GM21825 (cell line): ENCODE data around the gene CCDC57.

Experiments
- ATAC-seq: cut with Tn5 transposase; IDR thresholded peaks from one replicate; pipeline ENCODE4 v1.9.1; 2021; ENCODE audit warnings: mild to moderate bottlenecking, moderate library complexity; ENCODE audit not compliant: unreplicated experiment

CCDC57 gene

DNA sequence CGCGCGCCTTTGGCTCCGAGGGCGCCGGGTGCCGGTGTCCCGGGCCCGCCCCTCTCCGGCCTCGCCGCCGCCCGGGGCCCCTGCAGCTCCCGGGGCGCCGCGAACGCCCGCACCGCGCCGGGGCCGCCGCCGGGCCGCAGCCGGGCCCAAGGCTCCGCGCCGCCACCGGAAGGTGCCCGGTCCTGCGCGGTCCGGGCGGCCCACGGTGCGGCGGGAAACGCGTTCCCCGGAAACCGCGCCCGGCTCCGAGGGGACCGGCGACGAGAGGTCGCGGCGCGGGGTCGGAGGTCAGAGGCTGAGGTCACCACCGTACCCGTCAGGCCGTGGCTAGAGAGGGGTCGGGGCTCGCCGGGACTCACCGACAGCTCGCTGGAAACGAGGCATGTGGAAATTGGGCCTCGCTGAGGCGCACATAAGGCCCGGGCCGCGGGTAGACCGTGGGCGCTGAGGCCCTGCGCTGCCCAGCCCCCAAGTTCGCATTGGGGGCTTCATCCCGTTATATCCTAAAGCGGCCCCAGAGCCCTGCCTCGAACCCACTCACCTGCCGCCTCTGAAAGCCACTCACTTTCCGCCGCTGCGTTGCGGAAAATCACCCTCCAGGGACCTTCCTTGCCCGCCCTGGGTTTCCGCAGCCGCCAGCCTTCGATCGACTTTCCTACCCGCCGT, 146.9 kb downstream of the CCDC57 start, which contains the start of gene DUS1L:
TSS of gene DUS1L (minus strand) at position 167 of the 666 bp plus-strand sequence. CDS start 745 bp downstream, outside the sequence.
- no peak for ATAC-seq

DNA sequence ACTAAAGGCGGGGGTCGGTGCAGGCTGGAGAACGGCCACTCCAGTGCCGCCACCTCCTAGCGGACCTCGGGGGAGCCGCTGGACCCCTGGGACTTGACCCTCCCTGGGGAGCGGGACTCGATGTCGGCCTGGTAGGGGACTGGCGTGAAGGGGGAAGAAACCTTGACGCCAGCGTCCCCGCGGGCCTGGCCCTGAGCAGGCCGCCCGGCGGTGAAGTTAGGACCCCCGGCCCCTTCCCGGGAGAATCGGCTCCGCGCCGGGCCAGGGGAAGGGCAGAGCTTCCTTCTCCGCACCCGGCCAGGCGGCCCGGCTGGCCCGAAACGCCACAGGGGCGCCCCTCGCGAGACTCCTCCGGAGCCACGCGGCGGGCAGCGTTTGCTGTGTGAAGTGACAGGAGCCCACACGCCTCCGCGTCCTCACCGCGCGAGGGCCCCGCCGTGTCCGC, 147.4 kb downstream of the CCDC57 start:
- ATAC-seq = no peak

GRCh38 chr17:82064433-82065192, 148.0 kb downstream of the CCDC57 start:
- no peak for ATAC-seq

DNA sequence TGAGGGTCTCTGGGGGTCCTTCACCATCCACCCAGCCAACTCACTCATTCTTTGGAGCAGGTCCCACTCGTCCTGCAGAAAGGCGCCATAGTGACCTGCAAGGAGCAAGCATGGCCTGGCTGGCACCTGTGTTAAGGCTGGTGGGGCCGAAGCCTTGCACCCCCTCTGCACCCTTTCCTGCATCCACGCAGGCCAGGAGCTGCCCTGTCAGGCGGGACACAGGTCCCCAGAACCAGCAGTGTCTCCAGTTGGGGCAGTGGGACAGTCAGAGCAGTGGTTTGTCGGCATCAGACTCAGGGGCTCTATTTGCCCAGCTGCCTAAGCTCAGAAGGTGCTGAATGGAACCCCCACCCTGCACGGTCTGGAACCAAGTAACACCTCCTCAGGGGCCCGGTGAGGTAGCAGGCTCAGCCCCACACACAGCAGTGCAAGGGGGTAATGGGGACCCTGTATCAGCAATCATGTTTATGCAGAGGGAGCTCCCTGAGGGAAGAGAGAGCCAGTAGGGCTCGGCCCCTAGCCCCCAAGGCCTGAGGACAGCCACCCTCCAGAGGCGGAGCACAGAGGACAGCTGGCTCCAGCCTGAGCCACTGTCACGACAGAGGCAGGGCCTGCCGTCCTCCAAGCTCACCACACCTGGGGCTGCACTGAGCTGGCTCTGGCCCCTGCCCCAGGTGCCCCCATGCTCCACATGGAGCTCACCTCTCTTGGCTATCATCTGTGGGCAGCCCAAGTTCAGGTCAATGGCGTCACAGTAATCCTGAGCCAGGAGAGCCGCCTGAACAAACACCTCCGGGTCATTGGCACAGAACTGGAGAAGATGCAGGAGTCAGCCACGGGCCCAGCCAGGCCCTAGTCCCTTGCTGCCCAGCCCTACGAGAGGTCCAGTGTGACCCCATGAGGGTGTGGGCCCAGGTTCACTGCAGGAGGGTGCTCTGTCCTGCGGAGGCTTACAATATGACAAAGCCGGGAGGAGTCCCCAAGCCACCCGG, 148.9 kb downstream of the CCDC57 start:
- ATAC-seq = no peak

- ATAC-seq = no peak
Observed at GRCh38 chr17:82062984-82063368, 149.7 kb downstream of the CCDC57 start.

- no peak for ATAC-seq
Observed at GRCh38 chr17:82062076-82062983, 150.3 kb downstream of the CCDC57 start.

GRCh38 chr17:82061047-82061925, 151.4 kb downstream of the CCDC57 start:
- ATAC-seq = no peak

DNA sequence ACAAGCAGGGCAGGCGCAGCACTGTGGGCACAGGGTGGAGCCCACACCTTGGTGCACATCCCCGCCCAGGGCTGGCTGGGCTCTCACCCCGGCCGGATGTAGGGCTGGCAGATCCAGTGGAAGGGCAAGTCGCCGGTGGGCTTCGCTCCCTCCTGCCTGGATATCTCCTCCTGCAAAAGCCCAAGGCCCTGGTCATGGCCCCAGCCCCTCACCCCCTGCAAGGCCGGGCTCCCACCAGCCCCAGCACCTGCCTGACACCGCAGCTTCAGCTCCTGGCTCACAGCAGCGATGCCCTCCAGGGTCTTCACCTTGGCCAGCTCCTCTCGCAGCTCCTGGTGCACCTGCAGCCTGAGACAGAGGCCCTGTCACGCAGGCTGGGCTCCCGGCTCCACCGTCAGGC, 152.0 kb downstream of the CCDC57 start:
- ATAC-seq = no peak

DNA sequence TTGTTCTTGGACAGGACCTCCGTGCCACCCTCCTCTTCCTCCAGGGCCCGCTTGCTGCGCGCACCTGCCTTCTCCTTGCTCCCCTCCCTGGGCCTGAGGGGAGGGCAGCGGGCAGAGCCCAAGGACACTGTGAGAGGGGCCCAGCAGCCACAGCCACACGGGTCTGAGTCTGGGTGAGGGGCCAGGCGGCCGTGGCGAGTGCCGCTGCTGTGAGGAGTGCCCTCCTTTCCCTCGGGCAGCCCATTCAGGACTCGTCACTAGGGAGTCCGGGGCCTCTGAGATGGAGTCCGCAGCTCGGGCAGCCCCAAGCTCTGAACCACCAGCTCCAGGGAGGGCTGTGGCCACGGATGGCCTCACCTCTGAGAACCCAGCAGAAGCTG, 152.7 kb downstream of the CCDC57 start:
- ATAC-seq = no peak

DNA sequence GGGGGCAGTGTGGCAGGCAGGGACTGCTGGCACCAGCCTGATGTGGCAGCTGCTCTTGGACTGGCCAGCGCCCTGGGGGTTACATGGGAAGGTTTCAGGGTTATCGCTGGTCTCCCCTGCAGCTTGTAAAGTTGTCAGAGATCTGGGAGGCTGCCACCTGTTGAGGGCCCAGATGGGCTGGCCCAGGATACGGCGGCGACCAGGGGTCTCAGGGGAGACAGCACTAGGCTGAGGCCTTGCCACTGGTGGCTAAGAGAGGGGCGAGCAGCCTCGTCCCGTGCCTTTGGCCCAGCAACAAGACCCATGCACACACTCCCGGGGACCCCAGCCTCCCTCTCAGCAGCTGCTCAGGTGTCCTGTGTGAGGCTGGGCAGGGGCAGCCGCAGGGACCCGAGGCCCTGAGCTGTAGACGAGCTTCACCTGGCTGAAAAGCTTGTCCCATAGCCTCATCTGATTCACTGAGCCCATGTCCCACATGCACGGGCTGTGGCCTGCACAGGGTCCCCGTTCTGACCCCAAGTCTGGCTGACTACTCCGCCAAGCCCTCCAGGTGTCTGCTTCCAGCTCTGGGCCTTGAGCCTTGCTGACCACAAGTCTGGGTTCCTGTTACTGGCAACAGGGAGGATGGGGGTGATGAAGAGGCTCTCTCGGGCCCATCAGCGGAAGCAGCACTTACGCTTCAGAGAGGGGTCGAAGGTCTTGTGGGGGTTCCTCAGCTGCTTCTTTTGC, 153.2 kb downstream of the CCDC57 start:
- no peak for ATAC-seq

- no peak for ATAC-seq
Observed at GRCh38 chr17:82058855-82059249, 153.8 kb downstream of the CCDC57 start.

GRCh38 chr17:82058230-82058854, 154.3 kb downstream of the CCDC57 start:
- no peak for ATAC-seq

DNA sequence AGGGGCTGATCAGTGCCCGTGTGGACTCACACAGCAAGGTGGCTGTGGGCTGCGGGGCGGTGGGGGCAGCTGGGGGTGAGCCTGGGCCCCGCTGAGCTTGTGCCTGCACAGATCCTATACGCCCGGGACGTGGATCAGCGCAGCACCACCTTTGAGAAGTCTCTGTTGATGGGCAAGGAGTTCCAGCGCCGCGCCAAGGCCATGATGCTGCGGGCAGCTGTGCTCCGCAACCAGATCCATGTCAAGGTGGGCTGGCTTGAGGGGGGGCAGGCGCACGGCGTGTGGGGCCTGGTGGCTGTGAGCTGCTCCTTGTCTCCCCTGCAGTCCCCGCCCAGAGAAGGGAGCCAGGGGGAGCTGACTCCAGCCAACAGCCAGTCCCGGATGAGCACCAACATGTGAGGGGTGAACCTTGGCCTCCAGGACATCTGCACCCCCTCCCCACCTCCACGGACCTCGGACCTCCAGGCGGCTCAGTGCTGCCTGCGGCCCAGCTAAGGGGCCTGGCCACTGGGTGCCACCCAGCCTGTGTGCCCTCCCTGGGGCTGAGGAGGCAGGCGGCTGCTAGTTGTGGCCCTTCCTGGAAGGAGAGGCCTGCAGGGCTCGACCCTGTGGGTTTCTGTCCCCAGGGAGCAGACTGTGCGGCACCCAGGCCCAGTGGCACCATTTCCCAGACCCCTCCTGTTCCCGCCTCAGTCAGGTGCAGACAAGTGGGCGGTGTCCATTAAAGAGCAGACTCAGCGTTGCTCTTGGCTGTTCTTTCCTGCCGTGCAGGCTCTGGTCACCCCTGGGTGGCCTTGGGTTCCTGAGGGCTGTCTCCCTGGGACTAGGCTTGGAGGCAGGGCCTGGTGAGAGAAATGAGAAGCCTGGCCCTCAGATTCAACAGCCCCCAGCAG, 155.7 kb downstream of the CCDC57 start:
- ATAC-seq = no peak

- ATAC-seq = no peak
Observed at GRCh38 chr17:82055965-82056728, 156.5 kb downstream of the CCDC57 start.

DNA sequence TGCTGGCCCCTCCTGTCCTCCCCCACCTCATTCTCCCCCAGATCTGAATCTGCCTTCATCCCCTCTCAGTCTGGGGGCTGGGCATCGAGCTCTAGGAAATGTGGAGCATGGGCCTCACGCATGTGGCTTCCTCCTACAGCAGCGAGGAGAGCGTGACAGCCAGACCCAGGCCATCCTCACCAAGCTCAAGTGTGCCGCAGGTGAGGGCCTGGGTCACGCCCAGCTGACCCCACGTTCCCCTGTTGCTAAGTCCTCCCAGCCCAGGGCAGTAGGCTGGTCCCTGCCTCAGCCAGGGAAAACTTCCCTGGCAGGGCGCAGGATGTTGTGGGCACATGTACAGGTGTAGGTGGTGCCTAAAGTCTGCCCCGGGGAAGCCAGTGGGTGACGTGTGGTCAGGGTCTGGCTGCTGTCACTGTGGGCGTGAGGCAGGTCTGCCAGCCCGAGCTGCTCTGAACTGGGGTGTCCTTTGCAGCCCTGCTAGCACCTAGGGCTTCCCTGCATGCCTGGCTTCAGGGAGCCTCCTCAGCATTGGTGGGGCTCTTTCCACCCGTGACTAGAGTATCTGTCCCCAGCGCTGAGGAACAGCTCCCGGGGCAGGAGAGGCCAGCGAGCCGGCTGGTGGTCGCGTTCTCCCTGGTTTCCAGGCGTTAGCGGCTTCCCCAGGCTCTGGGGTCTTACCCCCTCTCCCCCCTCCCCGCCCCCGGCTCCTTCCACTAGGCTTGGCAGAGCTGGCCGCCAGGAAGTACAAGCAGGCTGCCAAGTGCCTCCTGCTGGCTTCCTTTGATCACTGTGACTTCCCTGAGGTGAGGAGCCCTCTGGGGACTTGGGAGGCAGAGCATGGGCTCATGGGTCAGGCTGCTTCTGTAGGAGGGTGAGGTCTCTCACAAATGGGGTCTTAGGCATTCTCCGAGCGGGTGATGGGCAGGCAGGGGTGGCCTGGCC, 157.3 kb downstream of the CCDC57 start:
- ATAC-seq = no peak
